Kidney (tissue), 22 donors: Measurements from ENCODE around the gene FCER1A. TPM values are rescaled to one million over a fixed set of nuclear protein-coding genes. Genes with fewer than 3 reads are reported as not detected.

Experiments
- DNase-seq, 5 donors: peaks; one replicate each; pipeline ENCODE4 v3.0.0-alpha.2; 2013 to 2020
- FAIRE-seq: peaks from 2 replicates; lab custom pipeline; 2012; peaks lifted over from hg19 to GRCh38; lab: Jason Lieb, UNC
- H3K27ac ChIP-seq, 2 donors: one replicate each; pipeline ENCODE4 v1.7.0; 2013; ENCODE audit warnings: low read depth in 2 of 2, low read length in 2 of 2, inconsistent platforms in 1 of 2
- H3K27me3 ChIP-seq: one replicate; pipeline ENCODE4 v1.7.1; 2013; ENCODE audit warnings: low read length, inconsistent platforms; ENCODE audit not compliant: control insufficient read depth, insufficient read depth
- H3K36me3 ChIP-seq, 3 donors: one replicate each; pipeline versions ENCODE4 v1.7.0 to v1.7.1; 2013; ENCODE audit warnings: low read length in 3 of 3, control low read depth in 1 of 3, inconsistent platforms in 1 of 3; ENCODE audit not compliant: insufficient read depth in 3 of 3, control insufficient read depth in 2 of 3
- H3K4me1 ChIP-seq, 3 donors: one replicate each; pipeline versions ENCODE4 v1.7.0 to v1.7.1; 2013; ENCODE audit warnings: low read length in 3 of 3, inconsistent platforms in 1 of 3, low read depth in 1 of 3; ENCODE audit not compliant: control insufficient read depth in 2 of 3, insufficient read depth in 2 of 3
- H3K4me3 ChIP-seq, 3 donors: one replicate each; pipeline versions ENCODE4 v1.7.0 to v1.8.1; 2013; ENCODE audit warnings: low read length in 3 of 3, control low read depth in 1 of 3, inconsistent platforms in 1 of 3
- H3K9ac ChIP-seq, 3 donors: one replicate each; pipeline versions ENCODE4 v1.7.0 to v1.7.1; 2013; ENCODE audit warnings: low read length in 3 of 3, control low read depth in 1 of 3, inconsistent platforms in 1 of 3
- H3K9me3 ChIP-seq, 3 donors: one replicate each; pipeline versions ENCODE4 v1.7.0 to v1.7.1; 2013; ENCODE audit warnings: low read length in 3 of 3, control low read depth in 1 of 3, inconsistent platforms in 1 of 3; ENCODE audit not compliant: control insufficient read depth in 2 of 3, insufficient read depth in 1 of 3
- intact Hi-C: fragments of 100-400 bp; cut with DNase I; formaldehyde crosslinking; loops from one replicate; pipeline ENCODE4 v1.11.1; 2022
- long read RNA-seq, 10 donors: library from polyadenylated mRNA in 1 of 10; unstranded in 1 of 10; transcript quantifications; one replicate each; pipeline ENCODE4 v2.0.0 and lab custom pipeline, GENCODE V29; 2021 to 2026
- polyA plus RNA-seq: library from polyadenylated mRNA; stranded (reverse); fragments of 350-450 nt; fragmentation: Illumina TruSeq; extraction: RNeasy Lipid Tissue Mini Kit (QIAGEN cat#74804); gene quantifications from one replicate; pipeline ENCODE4 v1.2.3, GENCODE V29; 2014; ENCODE audit warnings: low read depth, low replicate concordance; ENCODE audit not compliant: insufficient read depth
- total RNA-seq: library from RNA; stranded (reverse); fragmentation: NEBNext Ultra II Directional; extraction: Animal tissue kit (Norgen Biotek cat#: 25700); gene quantifications from one replicate; pipeline ENCODE4 v1.2.1, GENCODE V29; 2021
- TF ChIP-seq, protein P1 (sequence below): IDR thresholded peaks from 3 replicates; pipeline ENCODE4 v1.5.1; 2012; ENCODE audit warnings: mild to moderate bottlenecking, moderate library complexity, borderline replicate concordance; ENCODE audit not compliant: insufficient read depth; ENCODE audit errors: extremely low read depth
- donor health status: control.
- donor health status: control.
- donor health status: control.
- donor health status: control.
- donor health status: control.
- donor health status: DM: yes; HTN: yes; CAD: no.
- donor health status: Normal renal cell carcinoma (clear cell type).

Gene FCER1A
- 3.2 TPM for total RNA-seq
- polyA plus RNA-seq: 1.4 TPM
- long read RNA-seq, donor 1: 0 reads
- long read RNA-seq, donor 2: 0 reads
- long read RNA-seq, donor 3: 0 reads
- long read RNA-seq, donor 4: 0 reads
- long read RNA-seq, donor 5: 0 reads
- long read RNA-seq, donor 6: 0 reads
- long read RNA-seq, donor 7: 0 reads
- long read RNA-seq, donor 8: 0 reads
- long read RNA-seq, donor 9: 0 reads
- long read RNA-seq, donor 10: 0 reads

DNA sequence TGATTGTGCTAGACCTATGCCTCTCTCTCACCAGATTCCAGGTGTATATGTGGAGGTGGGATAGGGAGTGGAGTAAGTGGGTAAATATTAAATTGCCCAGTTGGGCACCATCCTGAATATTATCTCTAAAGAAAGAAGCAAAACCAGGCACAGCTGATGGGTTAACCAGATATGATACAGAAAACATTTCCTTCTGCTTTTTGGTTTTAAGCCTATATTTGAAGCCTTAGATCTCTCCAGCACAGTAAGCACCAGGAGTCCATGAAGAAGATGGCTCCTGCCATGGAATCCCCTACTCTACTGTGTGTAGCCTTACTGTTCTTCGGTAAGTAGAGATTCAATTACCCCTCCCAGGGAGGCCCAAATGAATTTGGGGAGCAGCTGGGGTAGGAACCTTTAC is at the start of gene FCER1A:
Gene FCER1A, plus strand, starts transcription at position 242 of the 400 bp plus-strand sequence. Its CDS starts 29 bp downstream, at position 271.
- Histone ChIP-seq H3K4me3 (no peak within 1 kb of the TSS), H3K9ac (no peak within 1 kb of the TSS), H3K27ac (no peak within 1 kb of the TSS), H3K9me3 (no peaks in the 10 kb centered on the region), H3K36me3 (no peaks in the 10 kb centered on the region), H3K27me3 (no peaks in the 10 kb centered on the region), H3K4me1 (no peaks in the 10 kb centered on the region)
- FAIRE-seq (no peak), DNase-seq (no peak)
- TF ChIP-seq, protein P1, sequence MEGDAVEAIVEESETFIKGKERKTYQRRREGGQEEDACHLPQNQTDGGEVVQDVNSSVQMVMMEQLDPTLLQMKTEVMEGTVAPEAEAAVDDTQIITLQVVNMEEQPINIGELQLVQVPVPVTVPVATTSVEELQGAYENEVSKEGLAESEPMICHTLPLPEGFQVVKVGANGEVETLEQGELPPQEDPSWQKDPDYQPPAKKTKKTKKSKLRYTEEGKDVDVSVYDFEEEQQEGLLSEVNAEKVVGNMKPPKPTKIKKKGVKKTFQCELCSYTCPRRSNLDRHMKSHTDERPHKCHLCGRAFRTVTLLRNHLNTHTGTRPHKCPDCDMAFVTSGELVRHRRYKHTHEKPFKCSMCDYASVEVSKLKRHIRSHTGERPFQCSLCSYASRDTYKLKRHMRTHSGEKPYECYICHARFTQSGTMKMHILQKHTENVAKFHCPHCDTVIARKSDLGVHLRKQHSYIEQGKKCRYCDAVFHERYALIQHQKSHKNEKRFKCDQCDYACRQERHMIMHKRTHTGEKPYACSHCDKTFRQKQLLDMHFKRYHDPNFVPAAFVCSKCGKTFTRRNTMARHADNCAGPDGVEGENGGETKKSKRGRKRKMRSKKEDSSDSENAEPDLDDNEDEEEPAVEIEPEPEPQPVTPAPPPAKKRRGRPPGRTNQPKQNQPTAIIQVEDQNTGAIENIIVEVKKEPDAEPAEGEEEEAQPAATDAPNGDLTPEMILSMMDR: no peak
- intact Hi-C loops: no loop called here

DNA sequence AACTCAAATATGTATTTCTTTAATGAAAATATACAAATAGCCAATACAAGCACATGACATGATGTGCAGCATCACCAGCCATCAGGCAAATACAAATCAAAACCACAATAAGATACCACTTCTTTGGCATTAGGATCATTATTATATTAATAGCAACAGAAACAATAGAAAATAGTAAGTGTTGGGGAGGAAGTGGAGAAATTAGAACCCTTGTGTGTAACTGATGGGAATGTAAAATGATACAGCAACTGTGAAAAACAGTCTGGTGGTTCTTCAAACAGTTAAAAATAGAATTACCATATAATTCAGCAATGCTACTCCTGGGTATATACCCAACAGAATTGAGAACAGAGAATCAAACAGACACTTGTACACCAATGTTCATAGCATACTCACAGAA is 40.8 kb upstream of the FCER1A start:
- intact Hi-C loops: no loop called here
- Histone ChIP-seq H3K9ac (no peak overlapping the region), H3K4me3 (no peak overlapping the region), H3K27ac (no peak overlapping the region), H3K9me3 (peaks cover 0 to 5% (median 0%) of the 10 kb centered on the region in 3 donors), H3K27me3 (no peaks in the 10 kb centered on the region), H3K36me3 (no peaks in the 10 kb centered on the region), H3K4me1 (no peaks in the 10 kb centered on the region)
- DNase-seq: no peak
- TF ChIP-seq, protein P1: no peak
- FAIRE-seq: no peak

DNA sequence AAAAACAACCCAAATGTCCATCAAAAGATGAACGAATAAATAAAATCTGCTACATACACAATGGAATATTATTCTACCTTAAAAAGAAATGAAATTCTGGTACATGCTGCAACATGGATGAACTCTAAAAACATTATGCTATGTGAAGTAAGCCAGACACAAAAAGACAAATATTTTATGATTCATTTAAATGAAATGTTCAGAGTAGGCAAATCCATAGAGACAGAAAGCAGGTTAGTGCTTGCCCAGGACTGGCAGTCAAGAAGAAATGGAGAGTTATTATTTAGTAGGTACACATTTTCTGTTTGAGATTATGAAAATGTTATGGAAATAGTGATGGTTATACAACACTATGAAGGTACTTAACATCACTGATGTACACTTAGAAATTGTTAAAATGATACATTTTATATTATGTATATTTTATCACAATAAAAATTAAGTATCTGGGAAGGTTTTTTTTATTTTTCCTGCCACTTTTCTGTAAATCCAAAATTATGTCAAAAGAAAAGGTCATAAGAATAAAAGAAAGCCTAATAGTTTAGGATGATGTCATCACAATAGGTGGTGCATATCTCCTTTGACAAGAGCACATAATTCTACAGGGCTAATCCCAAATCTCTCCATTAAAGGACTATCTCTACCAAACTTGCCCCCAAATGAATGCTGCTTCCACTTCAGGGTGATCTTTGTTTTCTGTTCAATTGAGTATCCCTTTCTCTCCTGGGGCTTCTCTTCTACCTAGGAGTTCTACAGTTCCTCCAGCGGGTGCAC is 40.2 kb upstream of the FCER1A start:
- TF ChIP-seq, protein P1: no peak
- Histone ChIP-seq H3K4me1 (no peaks in the 10 kb centered on the region), H3K27me3 (no peaks in the 10 kb centered on the region), H3K9me3 (no peaks in the 10 kb centered on the region), H3K4me3 (no peak overlapping the region), H3K9ac (no peak overlapping the region), H3K36me3 (no peaks in the 10 kb centered on the region), H3K27ac (no peak overlapping the region)
- intact Hi-C loops: no loop called here
- FAIRE-seq (no peak), DNase-seq (no peak)
